ENCODE results near the gene BACH2.

The BACH2 gene

GRCh38 chr6:89940225-89941027 lies 356.2 kb downstream of the BACH2 start:
- no peaks in the 10 kb centered on the region for H3K36me3 Mint-ChIP-seq (ENCODE audit: low read depth)
- no peaks in the 10 kb centered on the region for H3K27me3 Mint-ChIP-seq
- H3K27ac Mint-ChIP-seq, result no peak overlapping the region

GRCh38 chr6:89939144-89939543 lies 357.5 kb downstream of the BACH2 start:
- Mint-ChIP-seq H3K9me3 (no peaks in the 10 kb centered on the region), H3K36me3 (ENCODE audit: low read depth) (no peaks in the 10 kb centered on the region), H3K27ac (no peak overlapping the region), H3K4me1 (ENCODE audit: low read depth) (no peaks in the 10 kb centered on the region), H3K27me3 (no peaks in the 10 kb centered on the region), H3K4me3 (no peak overlapping the region)
- intact Hi-C loops (cut with micrococcal nuclease), result no loop called here

More at GRCh38 chr6:89940225-89941027, 356.2 kb downstream of the BACH2 start:
- no peaks in the 10 kb centered on the region for H3K9me3 Mint-ChIP-seq
- H3K4me3 Mint-ChIP-seq, result no peak overlapping the region
- intact Hi-C loops (cut with micrococcal nuclease), result loop anchor here (1.0 to 10.0 kb wide), 4 partner anchors 237 to 539 kb away; partner anchors contain the start of gene BACH2
- H3K4me1 Mint-ChIP-seq (ENCODE audit: low read depth), result no peaks in the 10 kb centered on the region

GRCh38 chr6:89938014-89938413 lies 358.6 kb downstream of the BACH2 start:
- intact Hi-C loops (cut with micrococcal nuclease), result no loop called here
- Mint-ChIP-seq H3K4me1 (ENCODE audit: low read depth) (no peaks in the 10 kb centered on the region), H3K4me3 (no peak overlapping the region), H3K9me3 (no peaks in the 10 kb centered on the region), H3K36me3 (ENCODE audit: low read depth) (no peaks in the 10 kb centered on the region), H3K27ac (no peak overlapping the region), H3K27me3 (no peaks in the 10 kb centered on the region)

- H3K9me3 Mint-ChIP-seq, result no peaks in the 10 kb centered on the region
- no peak overlapping the region for H3K4me3 Mint-ChIP-seq
- intact Hi-C loops (cut with micrococcal nuclease), result no loop called here
- no peaks in the 10 kb centered on the region for H3K36me3 Mint-ChIP-seq (ENCODE audit: low read depth)
- H3K27me3 Mint-ChIP-seq, result no peaks in the 10 kb centered on the region
- no peaks in the 10 kb centered on the region for H3K4me1 Mint-ChIP-seq (ENCODE audit: low read depth)
- no peak overlapping the region for H3K27ac Mint-ChIP-seq
Measured at GRCh38 chr6:89936177-89936576, 360.5 kb downstream of the BACH2 start.

GRCh38 chr6:89934685-89935366 lies 361.8 kb downstream of the BACH2 start:
- intact Hi-C loops (cut with micrococcal nuclease), result no loop called here
- H3K27me3 Mint-ChIP-seq, result no peaks in the 10 kb centered on the region
- no peaks in the 10 kb centered on the region for H3K36me3 Mint-ChIP-seq (ENCODE audit: low read depth)
- H3K9me3 Mint-ChIP-seq, result no peaks in the 10 kb centered on the region
- H3K27ac Mint-ChIP-seq, result no peak overlapping the region
- no peak overlapping the region for H3K4me3 Mint-ChIP-seq
- peaks cover 7% of the 10 kb centered on the region for H3K4me1 Mint-ChIP-seq (ENCODE audit: low read depth)

GRCh38 chr6:89932245-89932802 lies 364.3 kb downstream of the BACH2 start:
- intact Hi-C loops (cut with micrococcal nuclease), result no loop called here
- peaks cover 32% of the 10 kb centered on the region for H3K4me1 Mint-ChIP-seq (ENCODE audit: low read depth)
- H3K27ac Mint-ChIP-seq, result no peak overlapping the region
- no peaks in the 10 kb centered on the region for H3K36me3 Mint-ChIP-seq (ENCODE audit: low read depth)
- no peaks in the 10 kb centered on the region for H3K9me3 Mint-ChIP-seq
- no peaks in the 10 kb centered on the region for H3K27me3 Mint-ChIP-seq
- H3K4me3 Mint-ChIP-seq, result no peak overlapping the region

- H3K27ac Mint-ChIP-seq, result no peak overlapping the region
- no peak overlapping the region for H3K4me3 Mint-ChIP-seq
- no peaks in the 10 kb centered on the region for H3K27me3 Mint-ChIP-seq
- H3K4me1 Mint-ChIP-seq (ENCODE audit: low read depth), result peaks cover 39% of the 10 kb centered on the region
- H3K36me3 Mint-ChIP-seq (ENCODE audit: low read depth), result no peaks in the 10 kb centered on the region
- no peaks in the 10 kb centered on the region for H3K9me3 Mint-ChIP-seq
- intact Hi-C loops (cut with micrococcal nuclease), result no loop called here
Measured at GRCh38 chr6:89930789-89931188, 365.9 kb downstream of the BACH2 start.

- intact Hi-C loops (cut with micrococcal nuclease), result no loop called here
- Mint-ChIP-seq H3K36me3 (ENCODE audit: low read depth) (no peaks in the 10 kb centered on the region), H3K27ac (no peak overlapping the region), H3K27me3 (no peaks in the 10 kb centered on the region), H3K4me3 (no peak overlapping the region), H3K9me3 (no peaks in the 10 kb centered on the region), H3K4me1 (ENCODE audit: low read depth) (peaks cover 51% of the 10 kb centered on the region)
Measured at GRCh38 chr6:89928604-89929003, 368.0 kb downstream of the BACH2 start.

GRCh38 chr6:89927791-89928550 lies 368.7 kb downstream of the BACH2 start:
- Mint-ChIP-seq H3K4me3 (no peak overlapping the region), H3K4me1 (ENCODE audit: low read depth) (peaks cover 51% of the 10 kb centered on the region), H3K27ac (no peak overlapping the region), H3K27me3 (no peaks in the 10 kb centered on the region), H3K36me3 (ENCODE audit: low read depth) (no peaks in the 10 kb centered on the region), H3K9me3 (no peaks in the 10 kb centered on the region)
- intact Hi-C loops (cut with micrococcal nuclease), result no loop called here

- H3K27ac Mint-ChIP-seq, result no peak overlapping the region
- H3K9me3 Mint-ChIP-seq, result no peaks in the 10 kb centered on the region
Measured at GRCh38 chr6:89927264-89927663, 369.4 kb downstream of the BACH2 start.

GRCh38 chr6:89925826-89926225 lies 370.8 kb downstream of the BACH2 start:
- no peaks in the 10 kb centered on the region for H3K36me3 Mint-ChIP-seq (ENCODE audit: low read depth)
- no peak overlapping the region for H3K27ac Mint-ChIP-seq
- H3K9me3 Mint-ChIP-seq, result no peaks in the 10 kb centered on the region
- intact Hi-C loops (cut with micrococcal nuclease), result no loop called here
- no peak overlapping the region for H3K4me3 Mint-ChIP-seq
- H3K27me3 Mint-ChIP-seq, result no peaks in the 10 kb centered on the region
- peaks cover 51% of the 10 kb centered on the region for H3K4me1 Mint-ChIP-seq (ENCODE audit: low read depth)

More at GRCh38 chr6:89927264-89927663, 369.4 kb downstream of the BACH2 start:
- Mint-ChIP-seq H3K27me3 (no peaks in the 10 kb centered on the region), H3K4me1 (ENCODE audit: low read depth) (peaks cover 51% of the 10 kb centered on the region), H3K36me3 (ENCODE audit: low read depth) (no peaks in the 10 kb centered on the region), H3K4me3 (no peak overlapping the region)
- intact Hi-C loops (cut with micrococcal nuclease), result no loop called here

- Mint-ChIP-seq H3K27me3 (no peaks in the 10 kb centered on the region), H3K36me3 (ENCODE audit: low read depth) (no peaks in the 10 kb centered on the region), H3K9me3 (no peaks in the 10 kb centered on the region), H3K27ac (no peak overlapping the region), H3K4me3 (no peak overlapping the region), H3K4me1 (ENCODE audit: low read depth) (peaks cover 38% of the 10 kb centered on the region)
- intact Hi-C loops (cut with micrococcal nuclease), result no loop called here
Measured at GRCh38 chr6:89924231-89924630, 372.4 kb downstream of the BACH2 start.

- Mint-ChIP-seq H3K4me3 (no peak overlapping the region), H3K36me3 (ENCODE audit: low read depth) (no peaks in the 10 kb centered on the region)
- intact Hi-C loops (cut with micrococcal nuclease), result no loop called here
Measured at GRCh38 chr6:89921691-89922090, 375.0 kb downstream of the BACH2 start.

GRCh38 chr6:89921197-89921596 lies 375.4 kb downstream of the BACH2 start:
- H3K27ac Mint-ChIP-seq, result no peak overlapping the region
- H3K36me3 Mint-ChIP-seq (ENCODE audit: low read depth), result no peaks in the 10 kb centered on the region
- H3K4me3 Mint-ChIP-seq, result no peak overlapping the region
- peaks cover 13% of the 10 kb centered on the region for H3K4me1 Mint-ChIP-seq (ENCODE audit: low read depth)
- intact Hi-C loops (cut with micrococcal nuclease), result no loop called here
- H3K9me3 Mint-ChIP-seq, result peaks cover 12% of the 10 kb centered on the region
- H3K27me3 Mint-ChIP-seq, result no peaks in the 10 kb centered on the region

More at GRCh38 chr6:89921691-89922090, 375.0 kb downstream of the BACH2 start:
- Mint-ChIP-seq H3K27me3 (no peaks in the 10 kb centered on the region), H3K27ac (no peak overlapping the region), H3K9me3 (peaks cover 7% of the 10 kb centered on the region), H3K4me1 (ENCODE audit: low read depth) (peaks cover 13% of the 10 kb centered on the region)
